Kidney (tissue), 14 donors: Measurements from ENCODE around the gene C19orf12. TPM values are rescaled to one million over a fixed set of nuclear protein-coding genes. Genes with fewer than 3 reads are reported as not detected.

ENCODE experiments used
- DNase-seq, 5 donors: peaks; one replicate each; pipeline ENCODE4 v3.0.0-alpha.2; 2013 to 2020
- FAIRE-seq: peaks from 2 replicates; lab custom pipeline; 2012; peaks lifted over from hg19 to GRCh38; lab: Jason Lieb, UNC
- H3K27ac ChIP-seq, 2 donors: one replicate each; pipeline ENCODE4 v1.7.0; 2013; ENCODE audit warnings: low read depth in 2 of 2, low read length in 2 of 2, inconsistent platforms in 1 of 2
- H3K27me3 ChIP-seq: one replicate; pipeline ENCODE4 v1.7.1; 2013; ENCODE audit warnings: low read length, inconsistent platforms; ENCODE audit not compliant: control insufficient read depth, insufficient read depth
- H3K36me3 ChIP-seq, 3 donors: one replicate each; pipeline versions ENCODE4 v1.7.0 to v1.7.1; 2013; ENCODE audit warnings: low read length in 3 of 3, control low read depth in 1 of 3, inconsistent platforms in 1 of 3; ENCODE audit not compliant: insufficient read depth in 3 of 3, control insufficient read depth in 2 of 3
- H3K4me1 ChIP-seq, 3 donors: one replicate each; pipeline versions ENCODE4 v1.7.0 to v1.7.1; 2013; ENCODE audit warnings: low read length in 3 of 3, inconsistent platforms in 1 of 3, low read depth in 1 of 3; ENCODE audit not compliant: control insufficient read depth in 2 of 3, insufficient read depth in 2 of 3
- H3K4me3 ChIP-seq, 3 donors: one replicate each; pipeline versions ENCODE4 v1.7.0 to v1.8.1; 2013; ENCODE audit warnings: low read length in 3 of 3, control low read depth in 1 of 3, inconsistent platforms in 1 of 3
- H3K9ac ChIP-seq, 3 donors: one replicate each; pipeline versions ENCODE4 v1.7.0 to v1.7.1; 2013; ENCODE audit warnings: low read length in 3 of 3, control low read depth in 1 of 3, inconsistent platforms in 1 of 3
- H3K9me3 ChIP-seq, 3 donors: one replicate each; pipeline versions ENCODE4 v1.7.0 to v1.7.1; 2013; ENCODE audit warnings: low read length in 3 of 3, control low read depth in 1 of 3, inconsistent platforms in 1 of 3; ENCODE audit not compliant: control insufficient read depth in 2 of 3, insufficient read depth in 1 of 3
- intact Hi-C: fragments of 100-400 bp; cut with DNase I; formaldehyde crosslinking; loops from one replicate; pipeline ENCODE4 v1.11.1; 2022
- polyA plus RNA-seq: library from polyadenylated mRNA; stranded (reverse); fragments of 350-450 nt; fragmentation: Illumina TruSeq; extraction: RNeasy Lipid Tissue Mini Kit (QIAGEN cat#74804); gene quantifications from one replicate; pipeline ENCODE4 v1.2.3, GENCODE V29; 2014; ENCODE audit warnings: low read depth, low replicate concordance; ENCODE audit not compliant: insufficient read depth
- total RNA-seq: library from RNA; stranded (reverse); fragmentation: NEBNext Ultra II Directional; extraction: Animal tissue kit (Norgen Biotek cat#: 25700); gene quantifications from one replicate; pipeline ENCODE4 v1.2.1, GENCODE V29; 2021
- TF ChIP-seq, protein P1 (sequence below): IDR thresholded peaks from 3 replicates; pipeline ENCODE4 v1.5.1; 2012; ENCODE audit warnings: mild to moderate bottlenecking, moderate library complexity, borderline replicate concordance; ENCODE audit not compliant: insufficient read depth; ENCODE audit errors: extremely low read depth
- donor health status: control.
- donor health status: control.
- donor health status: control.
- donor health status: control.
- donor health status: control.
- donor health status: DM: yes; HTN: yes; CAD: no.
- donor health status: Normal renal cell carcinoma (clear cell type).

Gene C19orf12
- total and polyA plus RNA-seq, 2 donors from 2014 or later = 21.2 to 27.1 TPM

DNA sequence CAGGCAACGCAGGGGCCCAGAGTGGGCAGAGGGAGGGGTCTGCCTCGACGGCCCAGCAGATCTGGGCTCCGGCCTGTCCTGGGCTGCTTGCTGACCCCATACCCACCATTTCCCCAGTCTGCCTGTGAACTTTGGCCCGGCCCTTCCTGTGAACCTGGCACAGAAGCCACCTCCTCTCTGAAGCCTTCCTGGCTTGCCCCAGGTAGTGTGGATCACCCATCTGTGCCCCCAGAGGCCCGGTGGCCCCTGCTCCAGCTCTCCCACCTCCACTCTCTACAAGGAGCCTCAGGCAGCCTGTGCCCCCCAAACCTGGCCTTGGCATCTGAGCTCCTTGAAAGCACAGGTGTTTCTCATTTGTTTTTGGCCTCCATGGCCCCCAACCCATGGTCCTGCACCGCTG lies 34.1 kb downstream of the C19orf12 start:
- no peak overlapping the region for H3K27ac ChIP-seq
- H3K36me3 ChIP-seq = no peaks in the 10 kb centered on the region
- FAIRE-seq (no peak), DNase-seq (no peak)
- H3K4me3 ChIP-seq = no peak overlapping the region
- peaks cover 0 to 6% (median 0%) of the 10 kb centered on the region in 3 donors for H3K4me1 ChIP-seq
- no peak overlapping the region for H3K9ac ChIP-seq
- H3K27me3 ChIP-seq = no peaks in the 10 kb centered on the region
- no peaks in the 10 kb centered on the region for H3K9me3 ChIP-seq
- intact Hi-C loops = no loop called here
- TF ChIP-seq, protein P1, sequence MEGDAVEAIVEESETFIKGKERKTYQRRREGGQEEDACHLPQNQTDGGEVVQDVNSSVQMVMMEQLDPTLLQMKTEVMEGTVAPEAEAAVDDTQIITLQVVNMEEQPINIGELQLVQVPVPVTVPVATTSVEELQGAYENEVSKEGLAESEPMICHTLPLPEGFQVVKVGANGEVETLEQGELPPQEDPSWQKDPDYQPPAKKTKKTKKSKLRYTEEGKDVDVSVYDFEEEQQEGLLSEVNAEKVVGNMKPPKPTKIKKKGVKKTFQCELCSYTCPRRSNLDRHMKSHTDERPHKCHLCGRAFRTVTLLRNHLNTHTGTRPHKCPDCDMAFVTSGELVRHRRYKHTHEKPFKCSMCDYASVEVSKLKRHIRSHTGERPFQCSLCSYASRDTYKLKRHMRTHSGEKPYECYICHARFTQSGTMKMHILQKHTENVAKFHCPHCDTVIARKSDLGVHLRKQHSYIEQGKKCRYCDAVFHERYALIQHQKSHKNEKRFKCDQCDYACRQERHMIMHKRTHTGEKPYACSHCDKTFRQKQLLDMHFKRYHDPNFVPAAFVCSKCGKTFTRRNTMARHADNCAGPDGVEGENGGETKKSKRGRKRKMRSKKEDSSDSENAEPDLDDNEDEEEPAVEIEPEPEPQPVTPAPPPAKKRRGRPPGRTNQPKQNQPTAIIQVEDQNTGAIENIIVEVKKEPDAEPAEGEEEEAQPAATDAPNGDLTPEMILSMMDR = no peak

DNA sequence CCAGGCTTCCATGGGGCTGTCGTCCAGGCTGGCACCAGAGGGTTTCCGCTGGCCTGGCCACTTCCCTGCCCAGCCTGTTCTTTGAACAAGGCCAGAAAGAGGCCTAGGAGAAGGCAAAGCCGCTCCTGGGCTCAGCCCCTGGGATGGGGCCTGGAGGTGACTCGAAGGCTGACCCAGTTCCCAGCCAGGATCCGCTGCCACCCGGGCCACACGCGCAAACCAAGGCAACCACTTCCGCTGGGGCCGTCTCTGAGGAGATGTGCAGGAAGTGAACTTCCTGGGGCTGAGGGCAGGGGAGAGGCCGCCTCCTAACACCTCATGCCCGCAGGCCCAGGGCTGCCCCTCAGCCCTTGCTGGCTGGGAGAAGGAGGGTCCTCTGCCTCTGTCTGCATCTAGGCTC lies 34.6 kb downstream of the C19orf12 start:
- no peak for FAIRE-seq
- Histone ChIP-seq H3K27ac (no peak overlapping the region), H3K27me3 (no peaks in the 10 kb centered on the region), H3K36me3 (no peaks in the 10 kb centered on the region), H3K9me3 (no peaks in the 10 kb centered on the region), H3K4me1 (peaks cover 0 to 6% (median 0%) of the 10 kb centered on the region in 3 donors), H3K9ac (no peak overlapping the region), H3K4me3 (no peak overlapping the region)
- TF ChIP-seq, protein P1 = no peak
- DNase-seq = peak in 1 of 5 donors; percentile 80
- intact Hi-C loops = no loop called here

DNA sequence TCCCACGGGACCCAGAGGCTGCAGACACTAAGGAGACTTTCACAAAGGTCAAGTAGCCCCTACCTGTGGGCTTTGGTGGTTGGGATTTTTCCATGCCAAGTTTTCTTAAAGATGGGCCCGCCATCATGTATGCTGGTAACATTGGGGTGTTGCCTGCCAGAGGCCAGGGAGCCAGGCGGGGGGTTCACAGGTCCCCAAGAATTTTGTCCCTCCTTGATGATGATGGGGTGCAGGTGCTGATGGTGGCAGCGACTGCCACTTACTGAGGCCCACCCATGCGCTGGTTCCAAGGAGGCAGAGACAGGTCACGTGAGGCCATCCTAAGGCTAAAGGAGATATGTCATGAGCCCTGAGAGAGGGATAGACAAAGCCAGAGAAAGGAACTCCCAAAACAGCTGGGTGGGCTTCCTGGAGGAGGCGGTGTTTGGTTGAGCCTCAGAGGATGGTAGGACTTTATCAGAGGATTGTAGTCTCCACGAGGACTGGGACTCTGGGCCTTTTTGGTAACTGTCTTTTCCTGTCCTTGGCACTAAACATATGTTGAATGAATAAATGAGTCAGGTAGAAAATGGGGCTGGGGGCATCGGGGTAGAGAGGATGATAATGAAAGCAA lies 35.4 kb downstream of the C19orf12 start:
- FAIRE-seq (no peak), DNase-seq (no peak)
- peaks cover 0 to 2% (median 0%) of the 10 kb centered on the region in 3 donors for H3K36me3 ChIP-seq
- no peak overlapping the region for H3K27ac ChIP-seq
- H3K4me3 ChIP-seq = no peak overlapping the region
- peaks cover 0 to 6% (median 0%) of the 10 kb centered on the region in 3 donors for H3K4me1 ChIP-seq
- H3K9ac ChIP-seq = no peak overlapping the region
- intact Hi-C loops = no loop called here
- H3K27me3 ChIP-seq = no peaks in the 10 kb centered on the region
- TF ChIP-seq, protein P1 = no peak
- H3K9me3 ChIP-seq = no peaks in the 10 kb centered on the region
